Liver (tissue), 9 donors: ENCODE results near the gene ADAP1. TPM values are rescaled to one million over a fixed set of nuclear protein-coding genes. Genes with fewer than 3 reads are reported as not detected.

Source experiments
- DNase-seq: peaks from one replicate; pipeline ENCODE4 v3.0.0-alpha.2; 2017; ENCODE audit warnings: low spot score
- H3K27ac ChIP-seq, 2 donors: one replicate each; pipeline ENCODE4 v1.7.0; 2013; ENCODE audit warnings: inconsistent platforms in 2 of 2, low read length in 2 of 2, control low read depth in 1 of 2, low read depth in 1 of 2, mild to moderate bottlenecking in 1 of 2
- H3K27me3 ChIP-seq, 4 donors: one replicate each; pipeline versions ENCODE4 v1.6.1 to v1.7.0; 2013; ENCODE audit warnings: low read length in 3 of 4, inconsistent platforms in 1 of 4, mild to moderate bottlenecking in 1 of 4, moderate library complexity in 1 of 4; ENCODE audit not compliant: control insufficient read depth in 4 of 4, insufficient read depth in 4 of 4
- H3K36me3 ChIP-seq, 4 donors: one replicate each; pipeline versions ENCODE4 v1.6.1 to v1.7.0; 2013; ENCODE audit warnings: low read length in 3 of 4, mild to moderate bottlenecking in 3 of 4, low read depth in 1 of 4, moderate library complexity in 1 of 4; ENCODE audit not compliant: control insufficient read depth in 4 of 4, insufficient read depth in 3 of 4
- H3K4me1 ChIP-seq, 4 donors: one replicate each; pipeline versions ENCODE4 v1.6.1 to v1.7.0; 2013; ENCODE audit warnings: low read length in 3 of 4, mild to moderate bottlenecking in 3 of 4, moderate library complexity in 1 of 4; ENCODE audit not compliant: control insufficient read depth in 4 of 4, insufficient read depth in 4 of 4
- H3K4me3 ChIP-seq, 3 donors: one replicate each; pipeline versions ENCODE4 v1.6.1 to v1.7.0; 2013; ENCODE audit warnings: low read length in 3 of 3, control low read depth in 1 of 3, low read depth in 1 of 3, mild to moderate bottlenecking in 1 of 3
- H3K9ac ChIP-seq, 2 donors: one replicate each; pipeline ENCODE4 v1.7.0; 2013; ENCODE audit warnings: low read length in 2 of 2, mild to moderate bottlenecking in 2 of 2, moderate library complexity in 2 of 2, control low read depth in 1 of 2, low read depth in 1 of 2
- H3K9me3 ChIP-seq, 4 donors: one replicate each; pipeline versions ENCODE4 v1.6.1 to v1.7.0; 2013; ENCODE audit warnings: low read length in 3 of 4; ENCODE audit not compliant: control insufficient read depth in 4 of 4
- EGR1 ChIP-seq, 2 donors: IDR thresholded peaks; 2 replicates each; pipeline ENCODE4 v1.6.1; 2016 to 2018; ENCODE audit warnings: antibody characterized with exemption in 2 of 2, low read depth in 2 of 2
- FOXA1 ChIP-seq: IDR thresholded peaks from 2 replicates; pipeline ENCODE4 v1.6.1; 2016; ENCODE audit warnings: antibody characterized with exemption
- FOXA2 ChIP-seq: IDR thresholded peaks from 2 replicates; pipeline ENCODE4 v1.6.1; 2016; ENCODE audit warnings: antibody characterized with exemption
- GABPA ChIP-seq, 2 donors: IDR thresholded peaks in 1 of 2; conservative IDR thresholded peaks in 1 of 2; 2 replicates each; pipeline ENCODE4 v1.6.1; 2016; ENCODE audit warnings: antibody characterized with exemption in 2 of 2, mild to moderate bottlenecking in 1 of 2, moderate library complexity in 1 of 2
- HNF4A ChIP-seq, 2 donors: conservative IDR thresholded peaks; 2 replicates each; pipeline ENCODE4 v1.6.1; 2016; ENCODE audit warnings: antibody characterized with exemption in 2 of 2, mild to moderate bottlenecking in 2 of 2
- HNF4G ChIP-seq: IDR thresholded peaks from 2 replicates; pipeline ENCODE4 v1.6.1; 2016; ENCODE audit warnings: antibody characterized with exemption
- JUND ChIP-seq, 2 donors: IDR thresholded peaks; 2 replicates each; pipeline ENCODE4 v1.6.1; 2016; ENCODE audit warnings: antibody characterized with exemption in 2 of 2
- NR2F2 ChIP-seq: IDR thresholded peaks from 2 replicates; pipeline ENCODE4 v1.6.1; 2016; ENCODE audit warnings: antibody characterized with exemption
- RAD21 ChIP-seq, 2 donors: IDR thresholded peaks; 2 replicates each; pipeline ENCODE4 v1.6.1; 2016; ENCODE audit warnings: antibody characterized with exemption in 2 of 2, mild to moderate bottlenecking in 2 of 2
- RXRA ChIP-seq, 2 donors: IDR thresholded peaks; 2 replicates each; pipeline ENCODE4 v1.6.1; 2017 to 2018; ENCODE audit warnings: antibody characterized with exemption in 2 of 2, mild to moderate bottlenecking in 1 of 2
- SP1 ChIP-seq: IDR thresholded peaks from 2 replicates; pipeline ENCODE4 v1.6.1; 2018; ENCODE audit warnings: antibody characterized with exemption, mild to moderate bottlenecking
- TAF1 ChIP-seq: conservative IDR thresholded peaks from 2 replicates; pipeline ENCODE4 v1.6.1; 2016; ENCODE audit warnings: antibody characterized with exemption, mild to moderate bottlenecking
- YY1 ChIP-seq: IDR thresholded peaks from 2 replicates; pipeline ENCODE4 v1.6.1; 2016; ENCODE audit warnings: antibody characterized with exemption, mild to moderate bottlenecking
- WGBS: extraction: QIAGEN DNeasy Blood & Tissue Kit; methylation state at CpG from one replicate; pipeline ENCODE4 v1.1.7; 2013; 5-methylcytosine and 5-hydroxymethylcytosine counted together
- polyA plus RNA-seq, 2 donors: library from polyadenylated mRNA; stranded (reverse) in 1 of 2; unstranded in 1 of 2; fragments of 200-250 nt in 1 of 2; fragments of >200 nt in 1 of 2; fragmentation: Nextera tagmentation in 1 of 2; extraction: Ambion mirVana in 1 of 2; gene quantifications; one replicate each; pipeline versions ENCODE4 v1.2.1 to v1.2.3, GENCODE V29; 2013 to 2015
- total RNA-seq, 2 donors: library from RNA; depleted of rRNA; stranded (reverse); fragments of >200 nt; gene quantifications; one replicate each; pipeline ENCODE4 v1.2.3, GENCODE V29; 2014
- TF ChIP-seq, protein P1 (sequence below): IDR thresholded peaks from 2 replicates; pipeline ENCODE4 v1.6.1; 2016; ENCODE audit warnings: antibody characterized with exemption
- TF ChIP-seq, protein P2 (sequence below): IDR thresholded peaks from 2 replicates; pipeline ENCODE4 v1.6.1; 2016; ENCODE audit warnings: antibody characterized with exemption
- TF ChIP-seq, protein P3 (sequence below): fragments of 150-350 bp; IDR thresholded peaks from 2 replicates; pipeline ENCODE4 v1.5.1; 2017; ENCODE audit warnings: improper control_type of control experiment, low read depth, low read length; ENCODE audit not compliant: missing input control
- TF ChIP-seq, protein P4 (sequence below): IDR thresholded peaks from 2 replicates; pipeline ENCODE4 v1.6.1; 2016; ENCODE audit warnings: antibody characterized with exemption, mild to moderate bottlenecking
- TF ChIP-seq, protein P5 (sequence below): IDR thresholded peaks from 2 replicates; pipeline ENCODE4 v1.6.1; 2016; ENCODE audit warnings: antibody characterized with exemption
- donor health status: healthy.
- donor health status: healthy.
- donor health status: healthy.
- donor health status: healthy.
- donor health status: healthy.

The ADAP1 gene
- total and polyA plus RNA-seq, 4 donors: 0.46 to 3.7 (median 2.7) TPM

DNA sequence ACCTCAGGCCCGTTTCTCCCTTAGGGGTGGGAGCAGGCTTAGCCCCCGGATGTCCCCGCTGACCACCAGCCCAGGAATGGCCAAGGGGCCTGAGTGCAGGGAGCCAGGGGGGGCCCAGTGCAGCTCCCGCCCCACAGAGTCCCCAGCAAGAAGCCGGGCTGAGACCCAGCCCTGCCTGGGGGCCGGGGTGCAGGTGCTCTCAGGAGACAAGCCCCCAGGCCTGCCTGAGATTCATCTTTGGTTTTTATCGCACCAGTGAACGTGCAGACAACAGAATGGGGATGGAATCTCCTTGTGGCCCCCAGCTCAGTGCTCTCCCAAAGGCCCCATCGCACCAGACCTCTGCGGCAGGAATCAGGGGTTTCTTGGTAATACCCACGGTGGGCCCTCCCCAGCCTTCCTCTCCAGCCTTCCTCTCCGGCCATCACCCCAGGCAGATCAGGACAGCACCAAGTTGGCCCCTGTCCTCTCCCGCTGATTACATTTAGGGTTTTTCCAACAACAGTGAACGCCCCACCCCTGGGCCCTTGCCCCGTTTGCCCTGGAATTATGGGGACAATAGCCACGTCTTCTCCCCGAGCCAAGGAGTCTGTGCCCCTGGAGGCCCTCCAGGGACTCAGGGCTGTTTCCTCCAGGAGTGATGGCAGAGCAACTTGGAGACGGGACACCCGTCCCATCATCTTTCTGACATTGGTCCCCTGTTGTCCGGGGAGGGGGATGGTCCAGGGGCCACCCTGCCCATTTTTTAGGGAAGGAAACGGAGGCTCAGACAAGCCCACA lies 22.4 kb downstream of the ADAP1 start (continued):
- TF ChIP-seq HNF4G: no peak
- TF ChIP-seq, protein P1, sequence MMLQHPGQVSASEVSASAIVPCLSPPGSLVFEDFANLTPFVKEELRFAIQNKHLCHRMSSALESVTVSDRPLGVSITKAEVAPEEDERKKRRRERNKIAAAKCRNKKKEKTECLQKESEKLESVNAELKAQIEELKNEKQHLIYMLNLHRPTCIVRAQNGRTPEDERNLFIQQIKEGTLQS: no peak

DNA sequence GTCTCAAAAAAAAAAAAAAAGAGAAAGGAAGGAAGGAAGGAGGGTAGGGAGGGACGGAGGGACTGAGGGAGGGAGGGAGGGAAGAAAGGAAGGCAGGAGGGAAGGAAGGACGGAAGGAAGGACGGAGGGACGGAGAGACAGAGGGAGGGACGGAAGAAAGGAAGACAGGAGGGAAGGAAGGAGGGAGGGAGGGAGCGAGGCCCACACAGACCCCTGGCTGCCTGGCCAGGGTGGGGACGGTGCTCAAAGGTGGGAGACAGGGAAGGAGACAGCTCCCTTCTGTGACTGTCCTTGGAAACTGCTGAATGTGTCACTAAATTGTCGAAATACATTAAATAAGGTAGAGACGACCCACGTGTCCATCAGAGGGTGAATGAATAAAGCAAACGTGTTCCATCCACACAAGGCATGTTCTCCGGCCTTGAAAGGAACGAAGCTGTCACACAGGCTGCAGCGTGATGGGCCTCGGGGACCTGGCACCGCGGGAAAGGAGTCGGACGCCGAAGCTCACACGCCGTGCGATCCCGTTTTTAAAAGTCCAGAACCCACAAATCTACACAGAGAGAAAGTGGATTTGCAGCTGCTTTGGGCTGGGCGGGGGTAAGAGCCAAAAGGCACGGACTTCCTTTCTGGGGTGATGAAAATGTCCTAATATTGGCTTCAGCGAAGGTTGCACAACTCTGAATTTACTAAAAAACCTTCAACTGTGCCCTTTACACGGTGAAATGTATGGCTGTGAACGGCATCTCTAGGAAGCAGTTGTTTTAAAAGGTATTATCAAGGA lies 23.3 kb downstream of the ADAP1 start:
- Histone ChIP-seq H3K36me3 (peaks cover 0 to 3% (median 0%) of the 10 kb centered on the region in 4 donors), H3K27ac (no peak overlapping the region), H3K9ac (no peak overlapping the region), H3K27me3 (no peaks in the 10 kb centered on the region), H3K4me3 (no peak overlapping the region), H3K9me3 (no peaks in the 10 kb centered on the region), H3K4me1 (no peaks in the 10 kb centered on the region)
- 70% methylated on average over 29 of the region's 29 CpGs for WGBS
- TF ChIP-seq, protein P2, sequence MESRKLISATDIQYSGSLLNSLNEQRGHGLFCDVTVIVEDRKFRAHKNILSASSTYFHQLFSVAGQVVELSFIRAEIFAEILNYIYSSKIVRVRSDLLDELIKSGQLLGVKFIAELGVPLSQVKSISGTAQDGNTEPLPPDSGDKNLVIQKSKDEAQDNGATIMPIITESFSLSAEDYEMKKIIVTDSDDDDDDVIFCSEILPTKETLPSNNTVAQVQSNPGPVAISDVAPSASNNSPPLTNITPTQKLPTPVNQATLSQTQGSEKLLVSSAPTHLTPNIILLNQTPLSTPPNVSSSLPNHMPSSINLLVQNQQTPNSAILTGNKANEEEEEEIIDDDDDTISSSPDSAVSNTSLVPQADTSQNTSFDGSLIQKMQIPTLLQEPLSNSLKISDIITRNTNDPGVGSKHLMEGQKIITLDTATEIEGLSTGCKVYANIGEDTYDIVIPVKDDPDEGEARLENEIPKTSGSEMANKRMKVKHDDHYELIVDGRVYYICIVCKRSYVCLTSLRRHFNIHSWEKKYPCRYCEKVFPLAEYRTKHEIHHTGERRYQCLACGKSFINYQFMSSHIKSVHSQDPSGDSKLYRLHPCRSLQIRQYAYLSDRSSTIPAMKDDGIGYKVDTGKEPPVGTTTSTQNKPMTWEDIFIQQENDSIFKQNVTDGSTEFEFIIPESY: no peak
- TF ChIP-seq GABPA (IDR thresholded peaks at IDR 0.05 in 1 of 2, conservative IDR thresholded peaks at IDR 0.05 in 1 of 2) (no peak), RXRA (IDR thresholded peaks at IDR 0.05) (no peak), NR2F2 (no peak), FOXA2 (no peak), JUND (IDR thresholded peaks at IDR 0.05) (no peak), EGR1 (IDR thresholded peaks at IDR 0.05; ENCODE audit: low read depth in 2 of 2) (no peak), HNF4A (conservative IDR thresholded peaks at IDR 0.05) (no peak), SP1 (no peak), RAD21 (IDR thresholded peaks at IDR 0.05) (no peak), FOXA1 (no peak), YY1 (no peak), HNF4G (no peak), TAF1 (no peak)
- TF ChIP-seq, protein P3, sequence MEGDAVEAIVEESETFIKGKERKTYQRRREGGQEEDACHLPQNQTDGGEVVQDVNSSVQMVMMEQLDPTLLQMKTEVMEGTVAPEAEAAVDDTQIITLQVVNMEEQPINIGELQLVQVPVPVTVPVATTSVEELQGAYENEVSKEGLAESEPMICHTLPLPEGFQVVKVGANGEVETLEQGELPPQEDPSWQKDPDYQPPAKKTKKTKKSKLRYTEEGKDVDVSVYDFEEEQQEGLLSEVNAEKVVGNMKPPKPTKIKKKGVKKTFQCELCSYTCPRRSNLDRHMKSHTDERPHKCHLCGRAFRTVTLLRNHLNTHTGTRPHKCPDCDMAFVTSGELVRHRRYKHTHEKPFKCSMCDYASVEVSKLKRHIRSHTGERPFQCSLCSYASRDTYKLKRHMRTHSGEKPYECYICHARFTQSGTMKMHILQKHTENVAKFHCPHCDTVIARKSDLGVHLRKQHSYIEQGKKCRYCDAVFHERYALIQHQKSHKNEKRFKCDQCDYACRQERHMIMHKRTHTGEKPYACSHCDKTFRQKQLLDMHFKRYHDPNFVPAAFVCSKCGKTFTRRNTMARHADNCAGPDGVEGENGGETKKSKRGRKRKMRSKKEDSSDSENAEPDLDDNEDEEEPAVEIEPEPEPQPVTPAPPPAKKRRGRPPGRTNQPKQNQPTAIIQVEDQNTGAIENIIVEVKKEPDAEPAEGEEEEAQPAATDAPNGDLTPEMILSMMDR: no peak
- TF ChIP-seq, protein P4, sequence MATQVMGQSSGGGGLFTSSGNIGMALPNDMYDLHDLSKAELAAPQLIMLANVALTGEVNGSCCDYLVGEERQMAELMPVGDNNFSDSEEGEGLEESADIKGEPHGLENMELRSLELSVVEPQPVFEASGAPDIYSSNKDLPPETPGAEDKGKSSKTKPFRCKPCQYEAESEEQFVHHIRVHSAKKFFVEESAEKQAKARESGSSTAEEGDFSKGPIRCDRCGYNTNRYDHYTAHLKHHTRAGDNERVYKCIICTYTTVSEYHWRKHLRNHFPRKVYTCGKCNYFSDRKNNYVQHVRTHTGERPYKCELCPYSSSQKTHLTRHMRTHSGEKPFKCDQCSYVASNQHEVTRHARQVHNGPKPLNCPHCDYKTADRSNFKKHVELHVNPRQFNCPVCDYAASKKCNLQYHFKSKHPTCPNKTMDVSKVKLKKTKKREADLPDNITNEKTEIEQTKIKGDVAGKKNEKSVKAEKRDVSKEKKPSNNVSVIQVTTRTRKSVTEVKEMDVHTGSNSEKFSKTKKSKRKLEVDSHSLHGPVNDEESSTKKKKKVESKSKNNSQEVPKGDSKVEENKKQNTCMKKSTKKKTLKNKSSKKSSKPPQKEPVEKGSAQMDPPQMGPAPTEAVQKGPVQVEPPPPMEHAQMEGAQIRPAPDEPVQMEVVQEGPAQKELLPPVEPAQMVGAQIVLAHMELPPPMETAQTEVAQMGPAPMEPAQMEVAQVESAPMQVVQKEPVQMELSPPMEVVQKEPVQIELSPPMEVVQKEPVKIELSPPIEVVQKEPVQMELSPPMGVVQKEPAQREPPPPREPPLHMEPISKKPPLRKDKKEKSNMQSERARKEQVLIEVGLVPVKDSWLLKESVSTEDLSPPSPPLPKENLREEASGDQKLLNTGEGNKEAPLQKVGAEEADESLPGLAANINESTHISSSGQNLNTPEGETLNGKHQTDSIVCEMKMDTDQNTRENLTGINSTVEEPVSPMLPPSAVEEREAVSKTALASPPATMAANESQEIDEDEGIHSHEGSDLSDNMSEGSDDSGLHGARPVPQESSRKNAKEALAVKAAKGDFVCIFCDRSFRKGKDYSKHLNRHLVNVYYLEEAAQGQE: no peak
- TF ChIP-seq, protein P5, sequence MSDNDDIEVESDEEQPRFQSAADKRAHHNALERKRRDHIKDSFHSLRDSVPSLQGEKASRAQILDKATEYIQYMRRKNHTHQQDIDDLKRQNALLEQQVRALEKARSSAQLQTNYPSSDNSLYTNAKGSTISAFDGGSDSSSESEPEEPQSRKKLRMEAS: no peak
- TF ChIP-seq, protein P1: no peak
- no peak for DNase-seq
